ENCODE data around the gene PAM. TPM values are rescaled to one million over a fixed set of nuclear protein-coding genes. Genes with fewer than 3 reads are reported as not detected.

The PAM gene
- total RNA-seq, 2 experiments from 2014 or later = 15.1 to 16.1 TPM

- no peaks in the 10 kb centered on the region for H3K27me3 Mint-ChIP-seq
- H3K36me3 ChIP-seq (ENCODE audit: insufficient read depth, low read length) = no peaks in the 10 kb centered on the region
- CTCF ChIA-PET = interaction anchor here (0.7 to 1.6 kb wide), 3 partner anchors 10 to 175 kb away, joined by 3 to 5 read pairs (median 3); no protein-coding TSS in a partner anchor
- H3K4me3 ChIP-seq (ENCODE audit: low read length) = no peak overlapping the region
- no peak overlapping the region for H3K27ac ChIP-seq (ENCODE audit: low read depth in 1 of 2, low read length in 2 of 2)
- no peaks in the 10 kb centered on the region for H3K4me1 ChIP-seq (ENCODE audit: insufficient read depth, low read length)
- no peak for TF ChIP-seq CTCF (IDR thresholded peaks at IDR 0.05)
- DNase-seq (no peak), ATAC-seq (ENCODE audit: poor library complexity) (no peak)
- no peak overlapping the region for H3K27ac Mint-ChIP-seq
- no peak overlapping the region for H3K4me3 Mint-ChIP-seq
- no peaks in the 10 kb centered on the region for H3K9me3 ChIP-seq (ENCODE audit: control insufficient read depth in 1 of 2, insufficient read depth in 1 of 2, low read length in 2 of 2)
- no peaks in the 10 kb centered on the region for H3K36me3 Mint-ChIP-seq (ENCODE audit: low read depth)
- POLR2A ChIA-PET = no interaction called here
- intact Hi-C loops (cut with DNase I, micrococcal nuclease) = no loop called here
- no peaks in the 10 kb centered on the region for H3K27me3 ChIP-seq (ENCODE audit: control insufficient read depth in 1 of 2, insufficient read depth in 2 of 2, low read length in 2 of 2)
- H3K9me3 Mint-ChIP-seq = no peaks in the 10 kb centered on the region
- peaks cover 13% of the 10 kb centered on the region for H3K4me1 Mint-ChIP-seq (ENCODE audit: low read depth)
Measured at GRCh38 chr5:102856389-102856777, 101.3 kb downstream of the PAM start.

GRCh38 chr5:102857076-102857818, 102.1 kb downstream of the PAM start:
- Histone ChIP-seq H3K27ac (ENCODE audit: low read depth in 1 of 2, low read length in 2 of 2) (no peak overlapping the region), H3K4me3 (ENCODE audit: low read length) (no peak overlapping the region), H3K9me3 (ENCODE audit: control insufficient read depth in 1 of 2, insufficient read depth in 1 of 2, low read length in 2 of 2) (no peaks in the 10 kb centered on the region), H3K4me1 (ENCODE audit: insufficient read depth, low read length) (no peaks in the 10 kb centered on the region), H3K27me3 (ENCODE audit: control insufficient read depth in 1 of 2, insufficient read depth in 2 of 2, low read length in 2 of 2) (no peaks in the 10 kb centered on the region), H3K36me3 (ENCODE audit: insufficient read depth, low read length) (no peaks in the 10 kb centered on the region)
- peaks cover 13% of the 10 kb centered on the region for H3K4me1 Mint-ChIP-seq (ENCODE audit: low read depth)
- no peak for TF ChIP-seq CTCF (IDR thresholded peaks at IDR 0.05)
- no peaks in the 10 kb centered on the region for H3K9me3 Mint-ChIP-seq
- no peak for ATAC-seq (ENCODE audit: poor library complexity)
- H3K27ac Mint-ChIP-seq = no peak overlapping the region
- intact Hi-C loops (cut with DNase I, micrococcal nuclease) = no loop called here
- H3K36me3 Mint-ChIP-seq (ENCODE audit: low read depth) = no peaks in the 10 kb centered on the region
- POLR2A ChIA-PET = no interaction called here
- H3K27me3 Mint-ChIP-seq = no peaks in the 10 kb centered on the region
- no peak overlapping the region for H3K4me3 Mint-ChIP-seq
- no peak for DNase-seq
- CTCF ChIA-PET = interaction anchor here (0.5 to 1.6 kb wide), 2 partner anchors 176 to 404 kb away, joined by 3 to 5 read pairs; no protein-coding TSS in a partner anchor

- Histone ChIP-seq H3K9me3 (ENCODE audit: control insufficient read depth in 1 of 2, insufficient read depth in 1 of 2, low read length in 2 of 2) (no peaks in the 10 kb centered on the region), H3K36me3 (ENCODE audit: insufficient read depth, low read length) (no peaks in the 10 kb centered on the region), H3K27me3 (ENCODE audit: control insufficient read depth in 1 of 2, insufficient read depth in 2 of 2, low read length in 2 of 2) (no peaks in the 10 kb centered on the region), H3K4me3 (ENCODE audit: low read length) (no peak overlapping the region), H3K4me1 (ENCODE audit: insufficient read depth, low read length) (no peaks in the 10 kb centered on the region), H3K27ac (ENCODE audit: low read depth in 1 of 2, low read length in 2 of 2) (no peak overlapping the region)
- no peaks in the 10 kb centered on the region for H3K9me3 Mint-ChIP-seq
- TF ChIP-seq CTCF (IDR thresholded peaks at IDR 0.05) = no peak
- no peak overlapping the region for H3K4me3 Mint-ChIP-seq
- CTCF ChIA-PET = interaction anchor here (0.5 kb wide), 1 partner anchor 405 kb away, joined by 3 read pairs; no protein-coding TSS in a partner anchor
- intact Hi-C loops (cut with DNase I, micrococcal nuclease) = no loop called here
- H3K36me3 Mint-ChIP-seq (ENCODE audit: low read depth) = no peaks in the 10 kb centered on the region
- DNase-seq (no peak), ATAC-seq (ENCODE audit: poor library complexity) (no peak)
- POLR2A ChIA-PET = no interaction called here
- no peaks in the 10 kb centered on the region for H3K27me3 Mint-ChIP-seq
- H3K27ac Mint-ChIP-seq = no peak overlapping the region
- peaks cover 13% of the 10 kb centered on the region for H3K4me1 Mint-ChIP-seq (ENCODE audit: low read depth)
Measured at GRCh38 chr5:102858221-102858620, 103.1 kb downstream of the PAM start.

All from CD4-positive, alpha-beta T cell (primary cell).